DOHH2 (cell line): ENCODE results near the gene DNM1L.

Source experiments
- CTCF ChIP-seq: fragments of 200-600 bp; sonication (generic); IDR thresholded peaks from one replicate; pipeline ENCODE4 v1.5.1; 2014; ENCODE audit warnings: antibody characterized with exemption, mild to moderate bottlenecking, low read depth, low read length; ENCODE audit not compliant: poor library complexity, severe bottlenecking
- EZH2phosphoT487 ChIP-seq: fragments of 200-600 bp; sonication (generic); IDR thresholded peaks from 2 replicates; pipeline ENCODE4 v1.6.1; 2017; ENCODE audit warnings: borderline replicate concordance, mild to moderate bottlenecking, antibody characterized with exemption, low read length, moderate library complexity, mixed read lengths

DNA sequence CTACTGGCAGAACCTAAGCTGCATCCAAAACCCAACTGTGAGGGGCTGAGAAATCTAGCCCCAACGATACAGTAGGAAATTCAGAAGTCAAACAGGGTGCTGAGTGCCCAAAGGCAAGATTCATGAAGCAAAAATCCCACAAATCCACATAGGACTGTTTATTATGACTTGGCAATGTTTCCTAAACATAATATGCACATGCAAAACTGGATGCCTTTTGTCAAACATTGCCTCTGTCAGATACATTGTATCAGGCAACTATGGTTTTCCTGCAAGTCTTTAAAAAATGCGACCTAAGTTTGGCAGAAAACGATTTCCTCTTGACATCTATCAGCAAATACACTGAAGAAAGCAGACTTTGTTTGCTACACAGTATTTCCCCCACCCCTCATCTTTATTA lies 103.9 kb downstream of the DNM1L start:
- TF ChIP-seq CTCF (no peak), EZH2phosphoT487 (no peak)
